K562 (cell line): ENCODE measurements around the gene POLR3E. TPM values are rescaled to one million over a fixed set of nuclear protein-coding genes. Genes with fewer than 3 reads are reported as not detected.

Experiments used
- ATF1 ChIP-seq, 2 experiments: fragments of 450-650 bp in 1 of 2; IDR thresholded peaks; 2 replicates each; pipeline ENCODE4 v1.6.1; 2016; ENCODE audit warnings: missing compliant biosample characterization in 1 of 2, missing genetic modification characterization in 1 of 2
- DPF2 ChIP-seq: fragments of 450-650 bp; IDR thresholded peaks from 2 replicates; pipeline ENCODE4 v1.6.1; 2016
- ELF2 ChIP-seq: fragments of 250-450 bp; sonication (Bioruptor Pico); IDR thresholded peaks from 2 replicates; pipeline ENCODE4 v1.5.0; 2021; ENCODE audit warnings: mild to moderate bottlenecking
- GTF2A2 ChIP-seq: IDR thresholded peaks from 2 replicates; pipeline ENCODE4 v1.6.1; 2016; ENCODE audit warnings: mild to moderate bottlenecking, missing genetic modification characterization, missing compliant biosample characterization
- PURB ChIP-seq: sonication (generic); formaldehyde crosslinking; IDR thresholded peaks from 2 replicates; pipeline ENCODE4 v1.9.0; 2021; ENCODE audit warnings: low read depth, mild to moderate bottlenecking, missing genetic modification reagents
- SMARCA5 ChIP-seq: fragments of 450-650 bp; IDR thresholded peaks from 2 replicates; pipeline ENCODE4 v1.6.1; 2016
- TAF7 ChIP-seq: fragments of 450-650 bp; IDR thresholded peaks from 2 replicates; pipeline ENCODE4 v1.6.1; 2016; ENCODE audit warnings: missing genetic modification characterization, missing compliant biosample characterization
- polyA plus RNA-seq, 8 experiments: library from polyadenylated mRNA; depleted of rRNA in 4 of 8; stranded (reverse) in 5 of 8; unstranded in 3 of 8; fragments of >200 nt; fragmentation: Nextera tagmentation in 2 of 8; fragmentation: Illumina TruSeq in 1 of 8; extraction: Ambion mirVana in 2 of 8; extraction: Trizol in 1 of 8; gene quantifications; 2 replicates each; pipeline versions ENCODE4 v1.2.1 to v1.2.3, GENCODE V29; 2011 to 2014; ENCODE audit warnings: inconsistent platforms in 1 of 8, missing spikeins in 1 of 8
- total RNA-seq, 7 experiments: library from RNA; depleted of rRNA in 6 of 7; stranded (reverse); fragments of >200 nt in 6 of 7; fragmentation: Illumina TruSeq in 2 of 7; extraction: Trizol in 2 of 7; gene quantifications; 2 replicates each; pipeline versions ENCODE4 v1.2.1 to v1.2.3, GENCODE V29; 2011 to 2021; ENCODE audit warnings: low replicate concordance in 1 of 7
- TF ChIP-seq, protein P1 (sequence below), 2 experiments: fragments of 450-650 bp; IDR thresholded peaks; 2 replicates each; pipeline ENCODE4 v1.6.1; 2016
- TF ChIP-seq, protein P2 (sequence below): fragments of 450-650 bp; IDR thresholded peaks from 2 replicates; pipeline ENCODE4 v1.6.1; 2016; ENCODE audit warnings: low read depth, mild to moderate bottlenecking, moderate library complexity
- TF ChIP-seq, protein P3 (sequence below): fragments of 200-600 bp; sonication (generic); IDR thresholded peaks from one replicate; pipeline ENCODE4 v1.6.1; 2012; ENCODE audit warnings: mild to moderate bottlenecking, low read depth, low read length, inconsistent platforms
- TF ChIP-seq, protein P4 (sequence below): fragments of 200-800 bp; sonication (Bioruptor generic); IDR thresholded peaks from 2 replicates; pipeline ENCODE4 v1.6.1; 2017; ENCODE audit warnings: missing genetic modification characterization, missing compliant biosample characterization

Gene POLR3E
- total and polyA plus RNA-seq, 9 of the 15 experiments (the other 6 are each of a cell fraction or from before 2014, with no cell fraction given), result 17.7 to 151 (median 82.6) TPM

DNA sequence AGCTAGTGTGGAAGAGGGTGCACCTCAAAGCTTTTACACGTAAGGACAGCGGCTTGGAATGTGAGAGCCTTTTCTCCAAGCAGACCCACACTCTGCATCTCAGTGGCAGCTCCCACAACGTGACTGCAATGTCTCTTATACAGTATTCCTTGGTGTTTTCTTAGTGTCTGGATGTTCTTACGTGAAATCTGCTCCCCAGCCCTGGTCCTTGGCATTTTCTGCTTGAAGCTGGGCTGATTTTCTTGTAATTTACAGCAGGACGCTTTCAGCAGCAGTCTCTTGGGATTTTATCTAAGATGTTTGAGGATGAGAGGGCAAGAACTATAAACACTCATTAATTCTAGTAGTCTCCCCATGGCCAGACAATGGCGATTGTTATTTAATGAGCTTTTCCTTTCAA lies 12.1 kb upstream of the POLR3E start (continued):
- TF ChIP-seq, protein P1, sequence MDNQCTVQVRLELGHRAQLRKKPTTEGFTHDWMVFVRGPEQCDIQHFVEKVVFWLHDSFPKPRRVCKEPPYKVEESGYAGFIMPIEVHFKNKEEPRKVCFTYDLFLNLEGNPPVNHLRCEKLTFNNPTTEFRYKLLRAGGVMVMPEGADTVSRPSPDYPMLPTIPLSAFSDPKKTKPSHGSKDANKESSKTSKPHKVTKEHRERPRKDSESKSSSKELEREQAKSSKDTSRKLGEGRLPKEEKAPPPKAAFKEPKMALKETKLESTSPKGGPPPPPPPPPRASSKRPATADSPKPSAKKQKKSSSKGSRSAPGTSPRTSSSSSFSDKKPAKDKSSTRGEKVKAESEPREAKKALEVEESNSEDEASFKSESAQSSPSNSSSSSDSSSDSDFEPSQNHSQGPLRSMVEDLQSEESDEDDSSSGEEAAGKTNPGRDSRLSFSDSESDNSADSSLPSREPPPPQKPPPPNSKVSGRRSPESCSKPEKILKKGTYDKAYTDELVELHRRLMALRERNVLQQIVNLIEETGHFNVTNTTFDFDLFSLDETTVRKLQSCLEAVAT (IDR thresholded peaks at IDR 0.05), result no peak
- TF ChIP-seq, protein P2, sequence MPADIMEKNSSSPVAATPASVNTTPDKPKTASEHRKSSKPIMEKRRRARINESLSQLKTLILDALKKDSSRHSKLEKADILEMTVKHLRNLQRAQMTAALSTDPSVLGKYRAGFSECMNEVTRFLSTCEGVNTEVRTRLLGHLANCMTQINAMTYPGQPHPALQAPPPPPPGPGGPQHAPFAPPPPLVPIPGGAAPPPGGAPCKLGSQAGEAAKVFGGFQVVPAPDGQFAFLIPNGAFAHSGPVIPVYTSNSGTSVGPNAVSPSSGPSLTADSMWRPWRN, result no peak
- TF ChIP-seq GTF2A2 (tag), result no peak
- TF ChIP-seq DPF2, result no peak
- TF ChIP-seq, protein P3, sequence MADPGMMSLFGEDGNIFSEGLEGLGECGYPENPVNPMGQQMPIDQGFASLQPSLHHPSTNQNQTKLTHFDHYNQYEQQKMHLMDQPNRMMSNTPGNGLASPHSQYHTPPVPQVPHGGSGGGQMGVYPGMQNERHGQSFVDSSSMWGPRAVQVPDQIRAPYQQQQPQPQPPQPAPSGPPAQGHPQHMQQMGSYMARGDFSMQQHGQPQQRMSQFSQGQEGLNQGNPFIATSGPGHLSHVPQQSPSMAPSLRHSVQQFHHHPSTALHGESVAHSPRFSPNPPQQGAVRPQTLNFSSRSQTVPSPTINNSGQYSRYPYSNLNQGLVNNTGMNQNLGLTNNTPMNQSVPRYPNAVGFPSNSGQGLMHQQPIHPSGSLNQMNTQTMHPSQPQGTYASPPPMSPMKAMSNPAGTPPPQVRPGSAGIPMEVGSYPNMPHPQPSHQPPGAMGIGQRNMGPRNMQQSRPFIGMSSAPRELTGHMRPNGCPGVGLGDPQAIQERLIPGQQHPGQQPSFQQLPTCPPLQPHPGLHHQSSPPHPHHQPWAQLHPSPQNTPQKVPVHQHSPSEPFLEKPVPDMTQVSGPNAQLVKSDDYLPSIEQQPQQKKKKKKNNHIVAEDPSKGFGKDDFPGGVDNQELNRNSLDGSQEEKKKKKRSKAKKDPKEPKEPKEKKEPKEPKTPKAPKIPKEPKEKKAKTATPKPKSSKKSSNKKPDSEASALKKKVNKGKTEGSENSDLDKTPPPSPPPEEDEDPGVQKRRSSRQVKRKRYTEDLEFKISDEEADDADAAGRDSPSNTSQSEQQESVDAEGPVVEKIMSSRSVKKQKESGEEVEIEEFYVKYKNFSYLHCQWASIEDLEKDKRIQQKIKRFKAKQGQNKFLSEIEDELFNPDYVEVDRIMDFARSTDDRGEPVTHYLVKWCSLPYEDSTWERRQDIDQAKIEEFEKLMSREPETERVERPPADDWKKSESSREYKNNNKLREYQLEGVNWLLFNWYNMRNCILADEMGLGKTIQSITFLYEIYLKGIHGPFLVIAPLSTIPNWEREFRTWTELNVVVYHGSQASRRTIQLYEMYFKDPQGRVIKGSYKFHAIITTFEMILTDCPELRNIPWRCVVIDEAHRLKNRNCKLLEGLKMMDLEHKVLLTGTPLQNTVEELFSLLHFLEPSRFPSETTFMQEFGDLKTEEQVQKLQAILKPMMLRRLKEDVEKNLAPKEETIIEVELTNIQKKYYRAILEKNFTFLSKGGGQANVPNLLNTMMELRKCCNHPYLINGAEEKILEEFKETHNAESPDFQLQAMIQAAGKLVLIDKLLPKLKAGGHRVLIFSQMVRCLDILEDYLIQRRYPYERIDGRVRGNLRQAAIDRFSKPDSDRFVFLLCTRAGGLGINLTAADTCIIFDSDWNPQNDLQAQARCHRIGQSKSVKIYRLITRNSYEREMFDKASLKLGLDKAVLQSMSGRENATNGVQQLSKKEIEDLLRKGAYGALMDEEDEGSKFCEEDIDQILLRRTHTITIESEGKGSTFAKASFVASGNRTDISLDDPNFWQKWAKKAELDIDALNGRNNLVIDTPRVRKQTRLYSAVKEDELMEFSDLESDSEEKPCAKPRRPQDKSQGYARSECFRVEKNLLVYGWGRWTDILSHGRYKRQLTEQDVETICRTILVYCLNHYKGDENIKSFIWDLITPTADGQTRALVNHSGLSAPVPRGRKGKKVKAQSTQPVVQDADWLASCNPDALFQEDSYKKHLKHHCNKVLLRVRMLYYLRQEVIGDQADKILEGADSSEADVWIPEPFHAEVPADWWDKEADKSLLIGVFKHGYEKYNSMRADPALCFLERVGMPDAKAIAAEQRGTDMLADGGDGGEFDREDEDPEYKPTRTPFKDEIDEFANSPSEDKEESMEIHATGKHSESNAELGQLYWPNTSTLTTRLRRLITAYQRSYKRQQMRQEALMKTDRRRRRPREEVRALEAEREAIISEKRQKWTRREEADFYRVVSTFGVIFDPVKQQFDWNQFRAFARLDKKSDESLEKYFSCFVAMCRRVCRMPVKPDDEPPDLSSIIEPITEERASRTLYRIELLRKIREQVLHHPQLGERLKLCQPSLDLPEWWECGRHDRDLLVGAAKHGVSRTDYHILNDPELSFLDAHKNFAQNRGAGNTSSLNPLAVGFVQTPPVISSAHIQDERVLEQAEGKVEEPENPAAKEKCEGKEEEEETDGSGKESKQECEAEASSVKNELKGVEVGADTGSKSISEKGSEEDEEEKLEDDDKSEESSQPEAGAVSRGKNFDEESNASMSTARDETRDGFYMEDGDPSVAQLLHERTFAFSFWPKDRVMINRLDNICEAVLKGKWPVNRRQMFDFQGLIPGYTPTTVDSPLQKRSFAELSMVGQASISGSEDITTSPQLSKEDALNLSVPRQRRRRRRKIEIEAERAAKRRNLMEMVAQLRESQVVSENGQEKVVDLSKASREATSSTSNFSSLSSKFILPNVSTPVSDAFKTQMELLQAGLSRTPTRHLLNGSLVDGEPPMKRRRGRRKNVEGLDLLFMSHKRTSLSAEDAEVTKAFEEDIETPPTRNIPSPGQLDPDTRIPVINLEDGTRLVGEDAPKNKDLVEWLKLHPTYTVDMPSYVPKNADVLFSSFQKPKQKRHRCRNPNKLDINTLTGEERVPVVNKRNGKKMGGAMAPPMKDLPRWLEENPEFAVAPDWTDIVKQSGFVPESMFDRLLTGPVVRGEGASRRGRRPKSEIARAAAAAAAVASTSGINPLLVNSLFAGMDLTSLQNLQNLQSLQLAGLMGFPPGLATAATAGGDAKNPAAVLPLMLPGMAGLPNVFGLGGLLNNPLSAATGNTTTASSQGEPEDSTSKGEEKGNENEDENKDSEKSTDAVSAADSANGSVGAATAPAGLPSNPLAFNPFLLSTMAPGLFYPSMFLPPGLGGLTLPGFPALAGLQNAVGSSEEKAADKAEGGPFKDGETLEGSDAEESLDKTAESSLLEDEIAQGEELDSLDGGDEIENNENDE, result no peak
- TF ChIP-seq SMARCA5, result no peak
- no peak for TF ChIP-seq TAF7 (tag)
- TF ChIP-seq, protein P4, sequence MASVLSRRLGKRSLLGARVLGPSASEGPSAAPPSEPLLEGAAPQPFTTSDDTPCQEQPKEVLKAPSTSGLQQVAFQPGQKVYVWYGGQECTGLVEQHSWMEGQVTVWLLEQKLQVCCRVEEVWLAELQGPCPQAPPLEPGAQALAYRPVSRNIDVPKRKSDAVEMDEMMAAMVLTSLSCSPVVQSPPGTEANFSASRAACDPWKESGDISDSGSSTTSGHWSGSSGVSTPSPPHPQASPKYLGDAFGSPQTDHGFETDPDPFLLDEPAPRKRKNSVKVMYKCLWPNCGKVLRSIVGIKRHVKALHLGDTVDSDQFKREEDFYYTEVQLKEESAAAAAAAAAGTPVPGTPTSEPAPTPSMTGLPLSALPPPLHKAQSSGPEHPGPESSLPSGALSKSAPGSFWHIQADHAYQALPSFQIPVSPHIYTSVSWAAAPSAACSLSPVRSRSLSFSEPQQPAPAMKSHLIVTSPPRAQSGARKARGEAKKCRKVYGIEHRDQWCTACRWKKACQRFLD (CRISPR knock-in tag), result no peak
- no peak for TF ChIP-seq ELF2 (CRISPR knock-in tag)
- no peak for TF ChIP-seq PURB (CRISPR knock-in tag)
- no peak for TF ChIP-seq ATF1 (CRISPR knock-in tag; IDR thresholded peaks at IDR 0.05)
- no peak for TF ChIP-seq ATF1 (tag; IDR thresholded peaks at IDR 0.05)
